OCI-LY1 (cell line): ENCODE measurements around the gene NDUFB7.

Source experiments
- H2AFZ ChIP-seq: fragments of 200-600 bp; sonication (generic), shearing (Covaris generic); 2 replicates; pipeline ENCODE4 v1.6.0; 2014; ENCODE audit warnings: antibody characterized with exemption, mild to moderate bottlenecking, low read length
- H3F3A ChIP-seq: fragments of 200-600 bp; sonication (generic), shearing (Covaris generic); 2 replicates; pipeline ENCODE4 v1.6.0; 2014; ENCODE audit warnings: mild to moderate bottlenecking, antibody characterized with exemption, low read length, moderate library complexity; ENCODE audit not compliant: insufficient read depth
- H3K27ac ChIP-seq: fragments of 200-600 bp; sonication (generic); 2 replicates; pipeline ENCODE4 v1.5.1; 2014; ENCODE audit warnings: low read length, mixed run types, mild to moderate bottlenecking, low read depth; ENCODE audit not compliant: poor library complexity, severe bottlenecking
- H3K27me3 ChIP-seq: fragments of 200-600 bp; sonication (generic); 2 replicates; pipeline ENCODE4 v1.6.0; 2014; ENCODE audit warnings: antibody characterized with exemption, mild to moderate bottlenecking, low read length, moderate library complexity; ENCODE audit not compliant: insufficient read depth
- H3K36me3 ChIP-seq: fragments of 200-600 bp; sonication (generic); 2 replicates; pipeline ENCODE4 v1.6.1; 2014; ENCODE audit warnings: mild to moderate bottlenecking, antibody characterized with exemption, low read length, moderate library complexity, mixed read lengths; ENCODE audit not compliant: insufficient read depth
- H3K4me1 ChIP-seq: fragments of 200-600 bp; sonication (generic); 2 replicates; pipeline ENCODE4 v1.5.1; 2014; ENCODE audit warnings: mild to moderate bottlenecking, low read length, moderate library complexity; ENCODE audit not compliant: insufficient read depth, severe bottlenecking
- H3K4me2 ChIP-seq: fragments of 200-600 bp; sonication (generic), shearing (Covaris generic); 2 replicates; pipeline ENCODE4 v1.6.1; 2014; ENCODE audit warnings: low read length
- H3K4me3 ChIP-seq: fragments of 200-600 bp; sonication (generic); 2 replicates; pipeline ENCODE4 v1.5.1; 2014; ENCODE audit warnings: low read length, low read depth, mild to moderate bottlenecking, mixed read lengths; ENCODE audit not compliant: poor library complexity, severe bottlenecking
- H3K79me2 ChIP-seq: fragments of 200-600 bp; shearing (Covaris generic); 2 replicates; pipeline ENCODE4 v1.6.1; 2016; ENCODE audit warnings: mixed run types, low read length, mixed read lengths; ENCODE audit not compliant: insufficient read depth
- H3K9ac ChIP-seq: fragments of 200-600 bp; sonication (generic), shearing (Covaris generic); 2 replicates; pipeline ENCODE4 v1.6.1; 2014; ENCODE audit warnings: mild to moderate bottlenecking, low read length, mixed read lengths
- H3K9me2 ChIP-seq: fragments of 200-600 bp; sonication (generic), shearing (Covaris generic); 2 replicates; pipeline ENCODE4 v1.6.1; 2014; ENCODE audit warnings: low read depth, mild to moderate bottlenecking, low read length, mixed read lengths
- H3K9me3 ChIP-seq: fragments of 200-600 bp; shearing (Covaris generic); 2 replicates; pipeline ENCODE4 v1.6.1; 2014; ENCODE audit warnings: low read length, mixed read lengths
- H4K20me1 ChIP-seq: fragments of 200-600 bp; sonication (generic), shearing (Covaris generic); 2 replicates; pipeline ENCODE4 v1.6.0; 2016; ENCODE audit warnings: mild to moderate bottlenecking, low read length; ENCODE audit not compliant: insufficient read depth
- CTCF ChIP-seq: fragments of 200-600 bp; sonication (generic), shearing (Covaris generic); IDR thresholded peaks from 2 replicates; pipeline ENCODE4 v1.5.1; 2017; ENCODE audit warnings: mild to moderate bottlenecking, antibody characterized with exemption, low read length, moderate library complexity, mixed read lengths
- EZH2 ChIP-seq: fragments of 200-600 bp; sonication (generic), shearing (Covaris generic); IDR thresholded peaks from 2 replicates; pipeline ENCODE4 v1.8.0; 2017; ENCODE audit warnings: borderline replicate concordance, mixed run types, mild to moderate bottlenecking, antibody characterized with exemption, low read length, moderate library complexity, mixed read lengths

The NDUFB7 gene

DNA sequence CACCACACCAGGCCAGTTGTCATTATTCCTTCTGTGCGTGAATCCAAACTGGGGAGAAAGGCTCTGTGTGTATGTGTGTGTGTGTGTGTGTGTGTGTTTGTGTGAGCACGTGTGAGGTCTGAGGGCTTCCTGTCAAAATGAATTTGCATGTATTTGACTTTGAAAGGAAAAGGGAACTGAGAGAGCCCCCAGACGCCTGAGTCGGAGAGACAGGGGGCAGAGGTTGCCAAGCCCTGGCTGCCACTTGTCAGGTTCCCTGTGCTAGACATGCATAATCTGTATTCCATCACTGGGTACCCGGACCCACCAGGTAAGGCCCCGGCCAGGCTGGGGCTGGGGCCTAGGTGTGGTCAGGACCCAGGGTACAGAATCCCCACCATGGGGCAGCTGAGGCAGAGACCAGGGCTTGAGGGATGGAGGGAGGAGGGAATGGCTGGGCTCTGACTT lies 11.1 kb upstream of the NDUFB7 start, which contains the start of gene CLEC17A:
CLEC17A (plus strand) TSS at position 191 of the 447 bp plus-strand sequence; CDS start at position 268, 77 bp downstream.
- Histone ChIP-seq H3K27me3 (no peaks in the 10 kb centered on the region), H3K27ac (peak within 1 kb of the TSS; percentile 85), H3K36me3 (peaks cover 4% of the 10 kb centered on the region), H4K20me1 (no peaks in the 10 kb centered on the region), H3K4me1 (peaks cover 21% of the 10 kb centered on the region), H3K9me3 (no peaks in the 10 kb centered on the region), H3K4me2 (peak within 1 kb of the TSS; percentile 56), H3K9ac (peak within 1 kb of the TSS; percentile 77), H3K79me2 (peaks cover 8% of the 10 kb centered on the region; the same call in 1 of the 2 replicates), H2AFZ (no peak within 1 kb of the TSS), H3K9me2 (no peaks in the 10 kb centered on the region), H3F3A (no peaks in the 10 kb centered on the region), H3K4me3 (peak within 1 kb of the TSS; percentile 66)
- TF ChIP-seq CTCF (no peak), EZH2 (no peak)

DNA sequence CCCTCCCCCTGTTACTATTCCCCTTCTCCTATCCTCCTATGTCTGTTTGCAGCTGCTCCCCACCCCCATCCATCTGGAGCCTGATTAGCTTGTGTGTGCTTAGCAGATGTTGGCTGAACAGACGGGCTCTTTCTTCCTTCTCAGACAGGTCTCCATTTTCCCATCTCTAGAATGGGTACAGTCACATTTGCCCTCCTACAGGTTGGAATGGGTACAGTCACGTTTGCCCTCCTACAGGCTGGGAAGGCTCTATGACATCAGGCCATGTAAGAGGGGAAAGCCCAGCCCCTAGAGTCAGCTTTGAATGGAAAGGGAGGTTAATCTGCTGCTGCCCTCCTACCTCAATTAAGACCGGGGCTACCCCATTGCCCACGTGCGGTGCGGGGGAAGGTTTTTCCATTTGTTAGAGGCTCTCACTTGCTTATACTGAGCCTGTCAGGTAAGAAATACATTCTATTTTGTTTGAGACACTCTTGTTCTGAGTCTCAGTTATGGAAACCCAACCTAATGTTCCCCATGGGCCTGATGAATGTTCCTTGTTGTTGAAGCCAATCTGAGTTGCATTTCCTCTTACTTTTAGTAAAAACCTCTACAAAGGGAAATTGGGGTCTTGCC lies 8.9 kb upstream of the NDUFB7 start:
- H2AFZ ChIP-seq = no peak overlapping the region; the same call in 1 of the 2 replicates
- H3F3A ChIP-seq = no peaks in the 10 kb centered on the region
- H3K79me2 ChIP-seq = peaks cover 8% of the 10 kb centered on the region; the same call in 1 of the 2 replicates
- H4K20me1 ChIP-seq = no peaks in the 10 kb centered on the region
- H3K36me3 ChIP-seq = no peaks in the 10 kb centered on the region; the same call in 1 of the 2 replicates
- no peak overlapping the region for H3K4me3 ChIP-seq
- H3K9me2 ChIP-seq = no peaks in the 10 kb centered on the region
- H3K9ac ChIP-seq = no peak overlapping the region
- H3K4me1 ChIP-seq = peaks cover 30% of the 10 kb centered on the region
- H3K9me3 ChIP-seq = no peaks in the 10 kb centered on the region
- peak overlapping the region; percentile 85 for H3K27ac ChIP-seq
- TF ChIP-seq CTCF (peak; percentile 30; the same call in 1 of the 2 replicates), EZH2 (no peak)
- H3K4me2 ChIP-seq = no peak overlapping the region
- H3K27me3 ChIP-seq = no peaks in the 10 kb centered on the region

DNA sequence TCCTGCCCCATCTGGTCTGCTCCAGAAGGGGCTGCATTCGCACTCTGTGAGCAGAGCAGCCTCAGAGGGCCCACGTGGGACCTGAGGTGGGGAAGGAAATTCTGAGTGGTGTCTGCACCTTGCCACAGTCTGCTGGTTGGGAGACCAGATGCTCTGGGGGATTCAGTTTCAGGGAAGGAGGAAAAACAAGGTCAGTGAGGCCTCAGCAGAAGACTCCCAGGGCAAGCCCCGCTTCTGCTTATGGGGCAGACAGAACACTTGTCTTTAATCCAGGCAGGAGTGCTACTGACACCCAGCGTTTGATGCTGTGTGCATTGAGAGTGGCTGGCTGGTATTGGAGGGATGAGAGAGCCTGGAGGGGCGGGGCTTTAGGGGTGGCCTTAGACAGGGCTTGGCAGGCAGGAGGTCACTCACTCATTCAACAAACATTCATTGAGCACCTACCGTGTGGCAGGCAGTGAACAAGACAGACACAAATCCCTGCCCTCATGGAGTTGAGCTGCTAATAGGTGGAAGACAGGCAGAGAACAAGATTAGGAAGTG lies 6.1 kb upstream of the NDUFB7 start:
- Histone ChIP-seq H3K9me2 (no peaks in the 10 kb centered on the region), H2AFZ (no peak overlapping the region), H3F3A (no peaks in the 10 kb centered on the region), H3K79me2 (no peaks in the 10 kb centered on the region), H3K9ac (no peak overlapping the region), H3K9me3 (no peaks in the 10 kb centered on the region), H3K4me3 (no peak overlapping the region), H3K27me3 (no peaks in the 10 kb centered on the region), H3K36me3 (no peaks in the 10 kb centered on the region), H3K27ac (peak overlapping the region; percentile 76), H4K20me1 (no peaks in the 10 kb centered on the region), H3K4me2 (no peak overlapping the region), H3K4me1 (peaks cover 41% of the 10 kb centered on the region)
- TF ChIP-seq CTCF (no peak), EZH2 (no peak)
